Spleen (tissue), 11 donors: ENCODE measurements around the gene IL36RN. TPM values are rescaled to one million over a fixed set of nuclear protein-coding genes. Genes with fewer than 3 reads are reported as not detected.
A peak's percentile ranks its signal among the peaks of the same experiment; 100 is the strongest.

ENCODE experiments used
- DNase-seq: peaks from one replicate; pipeline ENCODE4 v3.0.0-alpha.2; 2020
- H3K27ac ChIP-seq, 8 donors: fragments of 200-600 bp; sonication (generic) in 7 of 8; 1 replicate in 4 of 8; 2 replicates in 4 of 8; pipeline versions ENCODE4 v1.5.0 to v1.8.0; 2016 to 2021; ENCODE audit warnings: inconsistent platforms in 4 of 8, mild to moderate bottlenecking in 4 of 8, moderate library complexity in 1 of 8
- H3K27me3 ChIP-seq, 7 donors: fragments of 200-600 bp; sonication (generic) in 6 of 7; replicated peaks in 1 of 7; 1 replicate in 4 of 7; 2 replicates in 3 of 7; pipeline versions ENCODE4 v1.5.0 to v1.8.0; 2016 to 2021; ENCODE audit warnings: inconsistent platforms in 3 of 7, mild to moderate bottlenecking in 1 of 7
- H3K36me3 ChIP-seq, 6 donors: fragments of 200-600 bp; sonication (generic) in 5 of 6; 1 replicate in 4 of 6; 2 replicates in 2 of 6; pipeline versions ENCODE4 v1.5.0 to v1.8.0; 2016 to 2021; ENCODE audit warnings: inconsistent platforms in 2 of 6
- H3K4me1 ChIP-seq, 6 donors: fragments of 200-600 bp; sonication (generic) in 5 of 6; 1 replicate in 3 of 6; 2 replicates in 3 of 6; pipeline versions ENCODE4 v1.5.0 to v1.8.0; 2016 to 2021; ENCODE audit warnings: inconsistent platforms in 3 of 6
- H3K4me3 ChIP-seq, 8 donors: fragments of 200-600 bp; sonication (generic) in 7 of 8; 1 replicate in 4 of 8; 2 replicates in 4 of 8; pipeline versions ENCODE4 v1.5.0 to v1.8.0; 2016 to 2021; ENCODE audit warnings: inconsistent platforms in 4 of 8, mild to moderate bottlenecking in 4 of 8, moderate library complexity in 2 of 8
- H3K9me3 ChIP-seq, 8 donors: fragments of 200-600 bp; sonication (generic) in 7 of 8; 1 replicate in 4 of 8; 2 replicates in 4 of 8; pipeline versions ENCODE4 v1.5.0 to v1.8.0; 2016 to 2021; ENCODE audit warnings: inconsistent platforms in 4 of 8
- CTCF ChIP-seq, 11 experiments: fragments of 200-600 bp in 7 of 11; fragments of 450-650 bp in 4 of 11; sonication (generic) in 4 of 11; IDR thresholded peaks in 8 of 11; conservative IDR thresholded peaks in 3 of 11; 1 replicate in 7 of 11; 2 replicates in 4 of 11; pipeline versions ENCODE4 v1.4.0 to v1.8.0; 2016 to 2021; ENCODE audit warnings: antibody characterized with exemption in 11 of 11, inconsistent platforms in 4 of 11, mild to moderate bottlenecking in 1 of 11
- POLR2A ChIP-seq, 3 donors: fragments of 450-650 bp; IDR thresholded peaks; one replicate each; pipeline ENCODE4 v1.5.1; 2017; ENCODE audit warnings: antibody characterized with exemption in 3 of 3, mild to moderate bottlenecking in 1 of 3
- POLR2AphosphoS5 ChIP-seq, 3 donors: sonication (generic); formaldehyde crosslinking; IDR thresholded peaks; one replicate each; pipeline ENCODE4 v1.5.1; 2017; ENCODE audit warnings: antibody characterized with exemption in 3 of 3
- WGBS, 5 donors: extraction: QIAGEN DNeasy Blood & Tissue Kit in 3 of 5; methylation state at CpG; one replicate each; pipeline versions ENCODE4 v1.1.5 to v1.1.7; 2013 to 2018; 5-methylcytosine and 5-hydroxymethylcytosine counted together
- intact Hi-C: fragments of 100-400 bp; cut with DNase I; formaldehyde crosslinking; loops from one replicate; pipeline ENCODE4 v1.15.0; 2023; ENCODE audit warnings: low total_unique reads
- polyA plus RNA-seq, 3 donors: library from polyadenylated mRNA; stranded (reverse); fragments of 200-250 nt; gene quantifications; one replicate each; pipeline ENCODE4 v1.2.1, GENCODE V29; 2013
- total RNA-seq, 7 donors: library from RNA; depleted of rRNA in 3 of 7; stranded (reverse); fragments of >200 nt in 3 of 7; fragmentation: NEBNext Ultra II Directional in 4 of 7; extraction: Animal tissue kit (Norgen Biotek cat#: 25700) in 4 of 7; gene quantifications; one replicate each; pipeline versions ENCODE4 v1.1.0 to v1.2.1, GENCODE V29; 2016 to 2021
- donor health status: healthy with polysubstance abuse.
- donor health status: DM: no; HTN: no; CAD: no; lungs with moderate emphysema.
- donor health status: DM: no; HTN: no; CAD: no.
- donor health status: Bipolar disorder and iron deficiency.
- donor health status: healthy.
- donor health status: DM: no; HTN: no; CAD: no.
- donor health status: DM: yes; HTN: yes; CAD: no.

IL36RN gene
- total and polyA plus RNA-seq, 10 donors = not detected

DNA sequence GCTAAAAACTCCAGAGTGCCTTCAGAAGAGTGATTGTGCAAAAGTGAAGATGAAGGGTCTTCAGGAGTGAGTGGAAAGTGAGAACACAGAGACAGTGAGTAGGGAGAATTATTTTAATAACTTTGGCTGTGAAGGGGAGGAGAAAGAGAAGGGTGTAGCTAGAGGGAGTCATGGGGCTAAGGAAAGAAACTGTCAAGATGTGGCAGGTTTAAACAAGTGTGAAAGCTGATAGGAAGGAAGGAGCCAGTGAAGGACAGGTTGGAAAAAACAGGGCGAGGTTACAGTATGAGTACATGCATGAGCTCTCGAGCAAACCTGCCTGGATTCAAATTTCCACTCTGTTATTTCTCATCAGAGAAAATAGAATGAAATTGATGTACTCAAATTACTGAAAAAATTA is 26.5 kb downstream of the IL36RN start:
- no peak for TF ChIP-seq POLR2A (IDR thresholded peaks at IDR 0.05)
- no peak for TF ChIP-seq CTCF (IDR thresholded peaks at IDR 0.05 in 8 of 11, conservative IDR thresholded peaks at IDR 0.05 in 3 of 11)
- no peak for TF ChIP-seq POLR2AphosphoS5 (IDR thresholded peaks at IDR 0.05)
- peaks cover 0 to 13% (median 3%) of the 10 kb centered on the region in 6 donors for H3K4me1 ChIP-seq
- no peak overlapping the region for H3K4me3 ChIP-seq
- DNase-seq = no peak
- 63 to 83% (median 68%) methylated on average over 2 of the region's 2 CpGs for WGBS, 5 donors
- peaks cover 0 to 3% (median 0%) of the 10 kb centered on the region in 8 donors for H3K9me3 ChIP-seq
- H3K27me3 ChIP-seq = peaks cover 0 to 21% (median 0%) of the 10 kb centered on the region in 7 donors
- H3K27ac ChIP-seq = no peak overlapping the region
- no peaks in the 10 kb centered on the region for H3K36me3 ChIP-seq
- intact Hi-C loops = no loop called here

- no peak for DNase-seq
- H3K36me3 ChIP-seq = no peaks in the 10 kb centered on the region
- H3K9me3 ChIP-seq = peaks cover 0 to 3% (median 0%) of the 10 kb centered on the region in 8 donors
- H3K27ac ChIP-seq = no peak overlapping the region
- intact Hi-C loops = no loop called here
- no peak overlapping the region for H3K4me3 ChIP-seq
- TF ChIP-seq POLR2AphosphoS5 (IDR thresholded peaks at IDR 0.05) = no peak
- TF ChIP-seq CTCF (IDR thresholded peaks at IDR 0.05 in 8 of 11, conservative IDR thresholded peaks at IDR 0.05 in 3 of 11) = no peak
- TF ChIP-seq POLR2A (IDR thresholded peaks at IDR 0.05) = no peak
- peaks cover 0 to 14% (median 3%) of the 10 kb centered on the region in 6 donors for H3K4me1 ChIP-seq
- peaks cover 0 to 2% (median 0%) of the 10 kb centered on the region in 7 donors for H3K27me3 ChIP-seq
Observed at GRCh38 chr2:113088213-113088992, 29.4 kb downstream of the IL36RN start.

GRCh38 chr2:113089916-113090315 is 30.9 kb downstream of the IL36RN start:
- H3K4me1 ChIP-seq = peaks cover 0 to 14% (median 3%) of the 10 kb centered on the region in 6 donors
- peak overlapping the region in 1 of 8 donors; percentile 6 for H3K27ac ChIP-seq
- intact Hi-C loops = no loop called here
- TF ChIP-seq CTCF (IDR thresholded peaks at IDR 0.05 in 8 of 11, conservative IDR thresholded peaks at IDR 0.05 in 3 of 11) (no peak), POLR2A (IDR thresholded peaks at IDR 0.05) (no peak), POLR2AphosphoS5 (IDR thresholded peaks at IDR 0.05) (no peak)
- H3K36me3 ChIP-seq = no peaks in the 10 kb centered on the region
- DNase-seq = no peak
- no peaks in the 10 kb centered on the region for H3K27me3 ChIP-seq
- H3K9me3 ChIP-seq = peaks cover 0 to 9% (median 3%) of the 10 kb centered on the region in 8 donors
- no peak overlapping the region for H3K4me3 ChIP-seq

DNA sequence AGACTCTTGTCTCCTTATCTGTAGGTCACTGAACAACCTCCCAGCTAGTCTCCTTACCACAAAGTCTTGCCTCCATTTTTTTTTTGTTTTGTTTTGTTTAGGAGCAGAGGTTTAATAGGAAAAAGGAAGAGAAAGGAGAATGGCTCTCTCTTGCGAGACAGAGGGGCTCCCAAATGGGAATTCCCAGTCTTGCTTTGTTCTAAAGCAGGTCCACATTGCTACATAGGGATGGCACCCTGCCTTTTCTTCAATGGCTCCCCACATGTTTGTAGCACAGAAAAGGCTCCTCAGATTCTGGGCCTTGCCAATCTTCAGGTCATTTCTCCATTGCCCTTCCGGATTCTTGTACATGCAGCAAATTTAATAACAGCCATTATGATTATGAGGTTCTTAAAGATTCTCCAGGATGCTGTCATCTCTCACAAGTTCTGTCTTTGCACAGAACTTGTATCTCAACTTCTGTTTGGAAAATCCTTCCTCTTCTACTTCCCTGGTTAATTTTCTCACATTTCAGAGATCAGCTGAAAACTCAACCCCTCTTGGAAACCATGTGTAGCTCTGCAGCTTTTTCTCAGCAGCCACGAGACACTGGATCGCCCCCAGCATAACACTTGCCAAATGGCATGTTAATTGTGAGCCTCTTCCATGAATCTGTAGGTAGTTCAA is 32.4 kb downstream of the IL36RN start:
- no peak for TF ChIP-seq CTCF (IDR thresholded peaks at IDR 0.05 in 8 of 11, conservative IDR thresholded peaks at IDR 0.05 in 3 of 11)
- TF ChIP-seq POLR2A (IDR thresholded peaks at IDR 0.05) = no peak
- TF ChIP-seq POLR2AphosphoS5 (IDR thresholded peaks at IDR 0.05) = no peak
- DNase-seq = no peak
- H3K27ac ChIP-seq = no peak overlapping the region
- H3K4me3 ChIP-seq = no peak overlapping the region
- intact Hi-C loops = no loop called here
- peaks cover 0 to 14% (median 5%) of the 10 kb centered on the region in 8 donors for H3K9me3 ChIP-seq
- no peaks in the 10 kb centered on the region for H3K36me3 ChIP-seq
- no peaks in the 10 kb centered on the region for H3K27me3 ChIP-seq
- 72 to 89% (median 77%) methylated on average over 4 of the region's 4 CpGs for WGBS, 5 donors
- peaks cover 0 to 14% (median 3%) of the 10 kb centered on the region in 6 donors for H3K4me1 ChIP-seq
